ENCODE results near the gene RNASEH2A. TPM values are rescaled to one million over a fixed set of nuclear protein-coding genes. Genes with fewer than 3 reads are reported as not detected.

Gene RNASEH2A
- total RNA-seq, 6 donors from 2014 or later, result 4.2 to 7.6 (median 5.6) TPM

DNA sequence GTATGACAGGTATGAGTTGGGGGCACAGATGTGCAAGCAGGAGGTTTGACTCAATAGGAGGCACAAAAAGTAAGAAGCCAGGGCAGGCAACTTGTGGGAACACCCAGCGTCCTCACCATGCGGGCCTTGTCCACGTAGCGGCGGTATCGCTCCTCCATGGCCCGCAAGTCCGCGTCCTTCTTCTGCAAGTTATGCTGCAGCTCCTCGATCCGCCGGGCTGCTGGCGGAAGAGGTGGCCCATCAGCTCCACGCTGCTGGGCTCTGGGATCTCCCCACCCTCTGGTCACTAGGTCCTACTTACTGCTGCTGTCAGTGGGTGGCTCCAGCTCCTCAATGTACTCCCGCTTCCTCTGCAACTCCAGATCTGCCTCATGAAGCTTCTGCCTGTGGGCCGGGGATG lies 41.7 kb upstream of the RNASEH2A start:
- peaks cover 4 to 27% (median 13%) of the 10 kb centered on the region in 4 donors for H3K36me3 ChIP-seq
- H3K27ac ChIP-seq, result no peak overlapping the region
- H3K9me3 ChIP-seq, result no peaks in the 10 kb centered on the region
- TF ChIP-seq, protein P1, sequence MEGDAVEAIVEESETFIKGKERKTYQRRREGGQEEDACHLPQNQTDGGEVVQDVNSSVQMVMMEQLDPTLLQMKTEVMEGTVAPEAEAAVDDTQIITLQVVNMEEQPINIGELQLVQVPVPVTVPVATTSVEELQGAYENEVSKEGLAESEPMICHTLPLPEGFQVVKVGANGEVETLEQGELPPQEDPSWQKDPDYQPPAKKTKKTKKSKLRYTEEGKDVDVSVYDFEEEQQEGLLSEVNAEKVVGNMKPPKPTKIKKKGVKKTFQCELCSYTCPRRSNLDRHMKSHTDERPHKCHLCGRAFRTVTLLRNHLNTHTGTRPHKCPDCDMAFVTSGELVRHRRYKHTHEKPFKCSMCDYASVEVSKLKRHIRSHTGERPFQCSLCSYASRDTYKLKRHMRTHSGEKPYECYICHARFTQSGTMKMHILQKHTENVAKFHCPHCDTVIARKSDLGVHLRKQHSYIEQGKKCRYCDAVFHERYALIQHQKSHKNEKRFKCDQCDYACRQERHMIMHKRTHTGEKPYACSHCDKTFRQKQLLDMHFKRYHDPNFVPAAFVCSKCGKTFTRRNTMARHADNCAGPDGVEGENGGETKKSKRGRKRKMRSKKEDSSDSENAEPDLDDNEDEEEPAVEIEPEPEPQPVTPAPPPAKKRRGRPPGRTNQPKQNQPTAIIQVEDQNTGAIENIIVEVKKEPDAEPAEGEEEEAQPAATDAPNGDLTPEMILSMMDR (IDR thresholded peaks at IDR 0.05), result no peak
- no peak for TF ChIP-seq POLR2A (IDR thresholded peaks at IDR 0.05)
- H3K27me3 ChIP-seq, result no peaks in the 10 kb centered on the region
- no peak overlapping the region for H3K4me3 ChIP-seq
- peaks cover 0 to 13% (median under 1%) of the 10 kb centered on the region in 4 donors for H3K4me1 ChIP-seq
- DNase-seq (no peak), ATAC-seq (ENCODE audit: low FRiP score in 2 of 2) (no peak)
- WGBS, 2 donors, result 92 to 94% methylated on average over 15 to 16 of the region's 16 CpGs

DNA sequence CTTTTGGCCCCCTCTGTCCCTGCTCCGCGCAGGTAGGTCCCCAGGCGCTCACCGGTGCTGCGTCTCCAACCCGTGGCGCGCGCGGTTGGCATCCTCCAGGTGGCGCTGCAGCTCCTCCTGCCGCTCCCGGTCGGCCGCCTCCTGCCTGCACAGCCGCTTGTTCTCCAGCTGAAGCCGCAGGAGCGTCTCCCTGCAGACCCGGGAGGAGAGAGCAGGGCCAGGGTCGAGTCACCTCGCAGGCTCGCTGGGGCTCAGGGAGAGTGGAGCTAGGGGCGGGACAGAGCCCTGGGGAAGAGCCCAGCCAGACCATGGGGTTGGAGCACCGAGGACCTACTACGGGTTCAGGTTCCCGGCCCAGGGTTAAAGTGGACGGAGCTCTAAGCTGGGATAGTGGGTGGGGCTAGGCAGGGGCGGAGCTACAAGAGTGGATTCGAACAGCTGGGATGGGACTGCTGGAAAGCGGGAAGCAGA lies 40.3 kb upstream of the RNASEH2A start:
- DNase-seq, result peak; percentile 92 to 97
- Histone ChIP-seq H3K27me3 (no peaks in the 10 kb centered on the region), H3K27ac (peak overlapping the region in 3 of 4 donors; percentile 31 to 58 (median 39)), H3K36me3 (peaks cover 4 to 27% (median 15%) of the 10 kb centered on the region in 4 donors), H3K4me3 (peak overlapping the region; percentile 28 to 50 (median 36)), H3K9me3 (no peaks in the 10 kb centered on the region), H3K4me1 (peaks cover 0 to 19% (median 2%) of the 10 kb centered on the region in 4 donors)
- peak; percentile 76 to 96 for ATAC-seq (ENCODE audit: low FRiP score in 2 of 2)
- 2 to 57% methylated on average over 12 to 30 of the region's 30 CpGs for WGBS, 2 donors
- TF ChIP-seq, protein P1 (IDR thresholded peaks at IDR 0.05), result peak; percentile 80 to 97 (median 91)
- no peak for TF ChIP-seq POLR2AphosphoS5 (IDR thresholded peaks at IDR 0.05)

DNA sequence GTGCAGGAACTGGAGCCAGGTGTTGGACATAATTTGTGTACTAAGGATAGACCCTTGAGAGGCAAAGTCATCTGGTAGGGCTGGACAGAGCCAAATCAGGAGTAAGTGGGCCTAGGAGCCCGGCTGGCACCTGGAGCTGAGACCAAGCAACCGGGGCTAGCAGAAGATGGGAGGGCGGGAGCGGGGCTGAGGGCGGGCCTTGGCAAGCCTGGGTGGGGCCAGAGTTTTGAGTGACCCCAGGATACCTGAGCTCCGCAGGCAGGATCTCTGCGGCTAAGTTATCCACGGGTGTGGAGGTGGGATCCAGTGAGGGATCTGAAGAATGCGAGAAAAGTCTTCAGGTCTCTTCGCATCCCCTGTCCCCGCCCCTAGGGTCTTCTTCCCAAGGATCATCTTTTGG lies 39.2 kb upstream of the RNASEH2A start:
- DNase-seq, result peak in 1 of 2 donors; percentile 63
- no peak for ATAC-seq (ENCODE audit: low FRiP score in 2 of 2)
- Histone ChIP-seq H3K36me3 (peaks cover 4 to 26% (median 16%) of the 10 kb centered on the region in 4 donors), H3K27me3 (no peaks in the 10 kb centered on the region), H3K4me3 (no peak overlapping the region), H3K9me3 (no peaks in the 10 kb centered on the region), H3K27ac (no peak overlapping the region), H3K4me1 (peaks cover 0 to 19% (median 2%) of the 10 kb centered on the region in 4 donors)
- TF ChIP-seq EP300 (IDR thresholded peaks at IDR 0.05) (no peak), POLR2A (IDR thresholded peaks at IDR 0.05) (no peak), POLR2AphosphoS5 (IDR thresholded peaks at IDR 0.05) (no peak)
- TF ChIP-seq, protein P1 (IDR thresholded peaks at IDR 0.05), result no peak
- WGBS, 2 donors, result 90 to 96% methylated on average over 8 to 11 of the region's 11 CpGs

DNA sequence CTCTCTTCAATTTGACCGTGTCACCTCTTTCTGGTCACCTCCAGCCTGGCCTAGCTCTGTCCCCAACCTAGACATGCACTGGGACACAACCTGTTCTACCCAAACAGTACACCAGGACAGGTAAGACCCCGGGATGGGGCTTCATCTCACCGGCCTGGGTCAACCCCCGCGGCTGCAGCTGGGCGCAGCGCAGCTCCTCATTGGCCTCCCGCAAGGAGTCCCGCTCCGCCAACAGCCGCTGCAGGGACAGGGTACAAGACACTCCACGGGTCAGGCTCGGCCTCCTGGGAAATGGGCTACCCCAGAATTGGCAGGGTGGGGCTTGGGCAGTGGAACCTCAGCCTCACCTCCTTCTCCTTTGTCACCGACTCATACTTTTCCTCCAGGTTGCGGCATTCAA lies 38.7 kb upstream of the RNASEH2A start:
- DNase-seq, result peak in 1 of 2 donors; percentile 79
- ATAC-seq (ENCODE audit: low FRiP score in 2 of 2), result no peak
- no peak for TF ChIP-seq POLR2A (IDR thresholded peaks at IDR 0.05)
- H3K4me3 ChIP-seq, result no peak overlapping the region
- no peak overlapping the region for H3K27ac ChIP-seq
- WGBS, 2 donors, result 96 to 99% methylated on average over 15 of the region's 15 CpGs
- no peaks in the 10 kb centered on the region for H3K9me3 ChIP-seq
- H3K4me1 ChIP-seq, result peaks cover 0 to 19% (median 2%) of the 10 kb centered on the region in 4 donors
- no peaks in the 10 kb centered on the region for H3K27me3 ChIP-seq
- peaks cover 2 to 25% (median 16%) of the 10 kb centered on the region in 4 donors for H3K36me3 ChIP-seq

GRCh38 chr19:12769689-12770088 lies 36.7 kb upstream of the RNASEH2A start:
- H3K36me3 ChIP-seq, result peaks cover 0 to 15% (median 7%) of the 10 kb centered on the region in 4 donors

More at GRCh38 chr19:12769689-12770088, 36.7 kb upstream of the RNASEH2A start:
- peak; percentile 80 to 89 for DNase-seq
- peaks cover 3 to 24% (median 4%) of the 10 kb centered on the region in 4 donors for H3K4me1 ChIP-seq
- H3K27ac ChIP-seq, result no peak overlapping the region
- no peaks in the 10 kb centered on the region for H3K9me3 ChIP-seq
- ATAC-seq (ENCODE audit: low FRiP score in 2 of 2), result peak in 1 of 2 donors; percentile 34
- no peak overlapping the region for H3K4me3 ChIP-seq
- TF ChIP-seq EP300 (IDR thresholded peaks at IDR 0.05) (no peak), POLR2A (IDR thresholded peaks at IDR 0.05) (no peak), POLR2AphosphoS5 (IDR thresholded peaks at IDR 0.05) (no peak)
- TF ChIP-seq, protein P1 (IDR thresholded peaks at IDR 0.05), result no peak
- 65 to 86% methylated on average over 7 to 37 of the region's 37 CpGs for WGBS, 2 donors
- no peaks in the 10 kb centered on the region for H3K27me3 ChIP-seq

Measured in upper lobe of left lung (tissue), 6 donors.